ENCODE data around the gene PLEKHM2. TPM values are rescaled to one million over a fixed set of nuclear protein-coding genes. Genes with fewer than 3 reads are reported as not detected.

PLEKHM2 gene
- total RNA-seq, 1 donor from 2014 or later = 80.4 TPM

- Histone ChIP-seq H3K27ac (no peak overlapping the region), H3K27me3 (ENCODE audit: low read depth) (no peaks in the 10 kb centered on the region), H3K4me1 (peaks cover 8% of the 10 kb centered on the region), H3K36me3 (peaks cover 93% of the 10 kb centered on the region), H3K9me3 (no peaks in the 10 kb centered on the region), H3K4me3 (no peak overlapping the region)
- TF ChIP-seq CTCF (IDR thresholded peaks at IDR 0.05) = no peak
- ATAC-seq = no peak
- intact Hi-C loops (cut with DNase I) = no loop called here
- no peak for DNase-seq
These were observed 27.1 kb upstream of the PLEKHM2 start for GRCh38 chr1:15657021-15657420.

- no peak for ATAC-seq
- Histone ChIP-seq H3K4me1 (peaks cover 8% of the 10 kb centered on the region), H3K36me3 (peaks cover 66% of the 10 kb centered on the region), H3K4me3 (no peak overlapping the region), H3K27me3 (ENCODE audit: low read depth) (no peaks in the 10 kb centered on the region), H3K9me3 (no peaks in the 10 kb centered on the region), H3K27ac (no peak overlapping the region)
- intact Hi-C loops (cut with DNase I) = no loop called here
- no peak for DNase-seq
- TF ChIP-seq CTCF (IDR thresholded peaks at IDR 0.05) = no peak
These were observed 24.0 kb upstream of the PLEKHM2 start for GRCh38 chr1:15660151-15660550.

GRCh38 chr1:15662477-15662876 is 21.6 kb upstream of the PLEKHM2 start:
- ATAC-seq = no peak
- no peak overlapping the region for H3K4me3 ChIP-seq
- H3K36me3 ChIP-seq = peaks cover 43% of the 10 kb centered on the region
- no peak overlapping the region for H3K27ac ChIP-seq
- H3K27me3 ChIP-seq (ENCODE audit: low read depth) = no peaks in the 10 kb centered on the region
- no peak for TF ChIP-seq CTCF (IDR thresholded peaks at IDR 0.05)
- DNase-seq = no peak
- H3K9me3 ChIP-seq = no peaks in the 10 kb centered on the region
- intact Hi-C loops (cut with DNase I) = no loop called here
- peaks cover under 1% of the 10 kb centered on the region for H3K4me1 ChIP-seq

GRCh38 chr1:15663925-15664324 is 20.2 kb upstream of the PLEKHM2 start:
- Histone ChIP-seq H3K36me3 (peaks cover 34% of the 10 kb centered on the region), H3K27ac (no peak overlapping the region), H3K9me3 (no peaks in the 10 kb centered on the region), H3K27me3 (ENCODE audit: low read depth) (no peaks in the 10 kb centered on the region), H3K4me1 (no peaks in the 10 kb centered on the region), H3K4me3 (no peak overlapping the region)
- intact Hi-C loops (cut with DNase I) = no loop called here
- no peak for DNase-seq
- no peak for ATAC-seq
- TF ChIP-seq CTCF (IDR thresholded peaks at IDR 0.05) = no peak

GRCh38 chr1:15667362-15667761 is 16.8 kb upstream of the PLEKHM2 start:
- ATAC-seq (no peak), DNase-seq (no peak)
- intact Hi-C loops (cut with DNase I) = no loop called here
- no peaks in the 10 kb centered on the region for H3K4me1 ChIP-seq
- no peak overlapping the region for H3K27ac ChIP-seq
- TF ChIP-seq CTCF (IDR thresholded peaks at IDR 0.05) = no peak
- no peak overlapping the region for H3K4me3 ChIP-seq
- H3K9me3 ChIP-seq = no peaks in the 10 kb centered on the region
- H3K27me3 ChIP-seq (ENCODE audit: low read depth) = no peaks in the 10 kb centered on the region
- H3K36me3 ChIP-seq = no peaks in the 10 kb centered on the region
